Measurements from ENCODE around the gene PFDN5.

- TF ChIP-seq EZH2 (IDR thresholded peaks at IDR 0.05): no peak
- TF ChIP-seq CTCF (IDR thresholded peaks at IDR 0.05): no peak
These were observed 29.6 kb upstream of the PFDN5 start for GRCh38 chr12:53265783-53266182.

Measured in neural progenitor cell (in vitro differentiated cells).